Prostate gland (tissue), 2 donors: ENCODE results near the gene IGSF8.
"Not testable (repeated sequence)": the region's sequence is repeated elsewhere in the genome, so short reads cannot be mapped to it uniquely, and the experiment has no call there.

ENCODE experiments used
- CTCF ChIP-seq, 4 experiments: fragments of 200-600 bp in 2 of 4; fragments of 450-650 bp in 2 of 4; sonication (generic) in 2 of 4; IDR thresholded peaks; 1 replicate in 3 of 4; 2 replicates in 1 of 4; pipeline ENCODE4 v1.5.1; 2016 to 2019; ENCODE audit warnings: antibody characterized with exemption in 4 of 4, mild to moderate bottlenecking in 2 of 4, moderate library complexity in 2 of 4
- POLR2A ChIP-seq: fragments of 450-650 bp; IDR thresholded peaks from one replicate; pipeline ENCODE4 v1.6.1; 2016; ENCODE audit warnings: antibody characterized with exemption, mild to moderate bottlenecking
- POLR2AphosphoS5 ChIP-seq: sonication (generic); formaldehyde crosslinking; IDR thresholded peaks from one replicate; pipeline ENCODE4 v1.6.1; 2017; ENCODE audit warnings: antibody characterized with exemption

GRCh38 chr1:160111462-160111861 is 13.0 kb upstream of the IGSF8 start:
- TF ChIP-seq POLR2AphosphoS5; POLR2A; CTCF (IDR thresholded peaks at IDR 0.05): not testable (repeated sequence)
